Peyer's patch (tissue), 4 donors: ENCODE data around the gene ATP2B2. TPM values are rescaled to one million over a fixed set of nuclear protein-coding genes. Genes with fewer than 3 reads are reported as not detected.

Experiments used
- DNase-seq, 3 donors: peaks; one replicate each; pipeline ENCODE4 v3.0.0-alpha.2; 2017 to 2019
- H3K27ac ChIP-seq, 4 donors: fragments of 200-600 bp; sonication (generic); one replicate each; pipeline ENCODE4 v1.5.1; 2016 to 2019
- H3K27me3 ChIP-seq, 2 donors: fragments of 200-600 bp; sonication (generic); one replicate each; pipeline ENCODE4 v1.5.1; 2019
- H3K36me3 ChIP-seq, 3 donors: fragments of 200-600 bp; sonication (generic); one replicate each; pipeline ENCODE4 v1.5.1; 2016 to 2019
- H3K4me1 ChIP-seq, 4 donors: fragments of 200-600 bp; sonication (generic); one replicate each; pipeline ENCODE4 v1.5.1; 2016 to 2019
- H3K4me3 ChIP-seq, 4 donors: fragments of 200-600 bp; sonication (generic); 1 replicate in 3 of 4; 2 replicates in 1 of 4; pipeline ENCODE4 v1.5.1; 2016 to 2019; ENCODE audit warnings: mild to moderate bottlenecking in 1 of 4
- H3K9me3 ChIP-seq, 4 donors: fragments of 200-600 bp; sonication (generic); one replicate each; pipeline ENCODE4 v1.5.1; 2016 to 2019; ENCODE audit warnings: mild to moderate bottlenecking in 1 of 4
- POLR2A ChIP-seq, 2 donors: fragments of 450-650 bp; IDR thresholded peaks; one replicate each; pipeline ENCODE4 v1.5.1; 2017; ENCODE audit warnings: antibody characterized with exemption in 2 of 2, mild to moderate bottlenecking in 2 of 2, moderate library complexity in 2 of 2
- total RNA-seq, 4 donors: library from RNA; depleted of rRNA; stranded (reverse); fragments of >200 nt; gene quantifications; one replicate each; pipeline ENCODE4 v1.1.0, GENCODE V29; 2016
- TF ChIP-seq, protein P1 (sequence below), 6 experiments: fragments of 450-650 bp in 4 of 6; fragments of 200-600 bp in 2 of 6; sonication (generic) in 1 of 6; IDR thresholded peaks; one replicate each; pipeline ENCODE4 v1.5.1; 2017 to 2019; ENCODE audit warnings: antibody characterized with exemption in 6 of 6, mild to moderate bottlenecking in 3 of 6, moderate library complexity in 1 of 6

ATP2B2 gene
- total RNA-seq, 4 donors from 2014 or later, result not detected

DNA sequence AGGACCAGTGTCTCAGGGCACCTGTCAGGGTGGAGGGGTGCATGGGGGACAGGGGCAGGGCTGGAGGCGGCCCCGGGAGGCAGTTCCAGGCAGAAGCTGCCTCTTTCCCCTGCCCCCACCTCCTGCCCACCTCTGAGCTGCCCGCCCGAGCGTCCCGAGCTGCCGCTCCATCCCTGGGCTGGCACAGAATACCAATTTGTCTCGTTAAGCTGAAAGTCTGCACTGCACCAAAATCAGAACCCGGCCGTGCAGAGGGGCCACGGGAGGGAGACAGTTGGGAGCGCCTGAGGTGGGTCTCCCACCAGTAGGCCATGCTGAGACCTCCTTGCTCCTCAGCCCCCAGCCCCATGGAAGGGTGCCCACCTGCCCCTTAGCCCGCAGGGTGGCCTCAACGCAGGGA lies 1.3 kb upstream of the ATP2B2 start:
- DNase-seq, result no peak

DNA sequence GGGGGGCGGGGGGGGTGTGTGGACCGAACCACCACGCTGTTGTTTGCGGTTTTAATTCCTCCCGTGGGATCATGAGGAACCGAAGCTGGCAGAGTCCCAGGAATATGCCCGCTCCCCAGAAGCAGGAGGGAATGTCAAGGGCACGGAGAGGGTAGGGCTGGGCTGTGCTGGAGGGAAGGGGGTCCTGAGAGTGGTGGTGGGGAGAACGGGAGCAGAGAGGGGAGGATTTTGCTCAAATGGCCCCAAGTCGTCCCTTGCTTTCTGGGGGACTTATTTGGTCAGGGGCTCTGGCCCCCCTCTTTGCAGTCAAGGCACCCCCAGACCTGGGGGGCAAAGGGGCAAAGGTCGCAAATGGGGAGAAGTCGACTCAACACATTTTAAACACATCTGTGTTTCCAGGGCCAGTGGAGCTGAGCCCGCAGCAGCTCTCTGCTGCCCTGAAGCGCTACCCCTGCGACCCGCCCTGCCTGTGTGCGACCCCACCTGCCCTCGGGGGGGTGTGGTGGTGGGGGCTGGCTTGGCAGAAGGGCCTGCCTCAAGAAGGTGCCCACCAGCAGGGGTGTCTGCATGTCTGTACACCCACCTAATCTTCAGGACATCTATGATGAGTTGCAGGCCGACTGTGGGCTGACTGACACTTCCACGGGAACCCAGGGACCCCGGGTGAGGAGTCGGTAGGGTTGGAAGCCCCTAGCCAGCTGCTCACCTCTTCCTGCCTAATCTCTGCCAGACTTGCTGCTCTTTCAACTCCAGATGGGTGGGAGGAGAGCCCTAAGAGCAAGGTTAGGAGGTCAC lies 602 bp upstream of the ATP2B2 start:
- no peak for DNase-seq
- Histone ChIP-seq H3K4me1 (no peaks in the 10 kb centered on the region), H3K4me3 (peak overlapping the region in 2 of 4 donors; percentile 12 to 32), H3K27ac (no peak overlapping the region), H3K36me3 (no peaks in the 10 kb centered on the region), H3K27me3 (peaks cover 0 to 10% of the 10 kb centered on the region in 2 donors), H3K9me3 (no peaks in the 10 kb centered on the region)
- no peak for TF ChIP-seq POLR2A (IDR thresholded peaks at IDR 0.05)
- TF ChIP-seq, protein P1, sequence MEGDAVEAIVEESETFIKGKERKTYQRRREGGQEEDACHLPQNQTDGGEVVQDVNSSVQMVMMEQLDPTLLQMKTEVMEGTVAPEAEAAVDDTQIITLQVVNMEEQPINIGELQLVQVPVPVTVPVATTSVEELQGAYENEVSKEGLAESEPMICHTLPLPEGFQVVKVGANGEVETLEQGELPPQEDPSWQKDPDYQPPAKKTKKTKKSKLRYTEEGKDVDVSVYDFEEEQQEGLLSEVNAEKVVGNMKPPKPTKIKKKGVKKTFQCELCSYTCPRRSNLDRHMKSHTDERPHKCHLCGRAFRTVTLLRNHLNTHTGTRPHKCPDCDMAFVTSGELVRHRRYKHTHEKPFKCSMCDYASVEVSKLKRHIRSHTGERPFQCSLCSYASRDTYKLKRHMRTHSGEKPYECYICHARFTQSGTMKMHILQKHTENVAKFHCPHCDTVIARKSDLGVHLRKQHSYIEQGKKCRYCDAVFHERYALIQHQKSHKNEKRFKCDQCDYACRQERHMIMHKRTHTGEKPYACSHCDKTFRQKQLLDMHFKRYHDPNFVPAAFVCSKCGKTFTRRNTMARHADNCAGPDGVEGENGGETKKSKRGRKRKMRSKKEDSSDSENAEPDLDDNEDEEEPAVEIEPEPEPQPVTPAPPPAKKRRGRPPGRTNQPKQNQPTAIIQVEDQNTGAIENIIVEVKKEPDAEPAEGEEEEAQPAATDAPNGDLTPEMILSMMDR (IDR thresholded peaks at IDR 0.05), result no peak

More for the DNA sequence above, 1.3 kb upstream of the ATP2B2 start:
- no peaks in the 10 kb centered on the region for H3K36me3 ChIP-seq
- no peak overlapping the region for H3K4me3 ChIP-seq
- H3K9me3 ChIP-seq, result no peaks in the 10 kb centered on the region
- peaks cover 0 to 10% of the 10 kb centered on the region in 2 donors for H3K27me3 ChIP-seq
- TF ChIP-seq POLR2A (IDR thresholded peaks at IDR 0.05), result no peak
- TF ChIP-seq, protein P1 (IDR thresholded peaks at IDR 0.05), result no peak
- no peak overlapping the region for H3K27ac ChIP-seq
- H3K4me1 ChIP-seq, result no peaks in the 10 kb centered on the region

DNA sequence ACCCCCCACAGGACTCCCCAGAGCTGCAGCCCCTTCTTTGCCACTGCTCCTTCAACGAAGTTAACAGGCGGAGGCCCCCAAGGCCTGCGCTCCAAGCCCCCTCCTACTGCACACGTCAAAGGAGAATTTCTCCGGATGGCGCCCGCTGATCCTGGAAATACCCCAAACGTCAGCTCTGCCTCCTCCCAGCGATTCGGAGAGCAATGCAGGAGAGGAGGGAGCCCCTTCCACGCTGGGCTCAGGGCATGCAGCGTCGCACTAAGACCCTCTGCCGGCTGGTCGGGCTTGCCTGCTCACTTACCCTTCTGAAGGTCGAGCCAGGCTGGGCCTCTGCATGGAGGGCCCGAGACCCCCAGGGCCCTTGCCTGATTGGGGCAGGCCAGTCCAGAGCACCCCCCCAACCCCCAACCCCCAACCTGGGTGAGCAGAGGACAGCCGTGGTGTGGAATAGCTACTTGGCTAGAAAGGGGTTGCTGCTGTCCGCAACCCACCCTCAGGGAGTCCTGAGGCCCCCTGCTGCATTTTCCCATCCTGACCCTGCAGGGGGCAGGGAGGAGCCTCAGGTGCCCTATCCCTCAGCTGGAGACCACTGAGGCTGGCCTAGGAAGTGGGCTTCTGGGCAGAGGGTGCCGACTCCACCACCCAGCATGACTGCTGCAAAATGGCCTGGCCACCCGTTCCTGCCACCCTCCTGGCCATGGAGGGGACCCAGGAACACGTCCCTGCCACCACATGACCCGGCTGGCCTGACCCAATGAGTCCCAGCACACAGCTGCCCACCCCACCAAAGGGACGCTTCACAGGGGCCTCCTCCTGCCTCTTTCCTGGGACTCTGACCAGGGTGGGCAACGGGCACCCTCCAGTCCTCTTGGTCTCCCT lies 976 bp downstream of the ATP2B2 start:
- Histone ChIP-seq H3K27ac (no peak overlapping the region), H3K4me3 (peak overlapping the region in 2 of 4 donors; percentile 12 to 27), H3K27me3 (peaks cover 0 to 10% of the 10 kb centered on the region in 2 donors), H3K4me1 (no peaks in the 10 kb centered on the region), H3K9me3 (no peaks in the 10 kb centered on the region), H3K36me3 (no peaks in the 10 kb centered on the region)
- no peak for DNase-seq
- TF ChIP-seq, protein P1 (IDR thresholded peaks at IDR 0.05), result no peak
- no peak for TF ChIP-seq POLR2A (IDR thresholded peaks at IDR 0.05)

DNA sequence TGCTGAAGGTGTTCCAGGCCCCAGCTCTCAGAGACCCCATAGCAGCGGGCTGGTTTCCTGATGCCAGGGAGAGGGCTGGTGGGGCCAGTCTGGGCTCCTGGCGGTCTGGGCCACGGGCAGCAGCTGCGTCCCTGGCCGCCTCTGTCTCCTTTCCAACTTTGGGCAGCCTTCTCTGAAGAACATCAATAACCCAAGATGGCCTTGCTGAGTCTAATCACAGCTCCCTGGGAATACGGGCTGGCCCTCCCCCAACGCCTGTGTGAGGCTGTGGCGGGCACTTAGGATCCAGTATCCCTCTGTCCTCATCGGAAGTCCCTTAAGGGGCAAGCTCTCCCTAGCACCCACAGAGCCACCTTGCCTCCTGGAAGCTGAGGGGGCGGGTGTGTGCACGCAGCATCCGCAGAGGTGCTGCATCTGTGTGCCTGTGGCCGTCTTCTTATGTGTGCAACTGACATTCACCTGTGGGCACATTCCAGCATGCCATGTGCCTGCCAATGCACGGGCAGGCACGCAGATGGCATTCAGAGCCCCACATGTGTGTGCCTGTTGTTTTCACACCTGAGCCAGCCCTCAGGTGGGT lies 2.1 kb downstream of the ATP2B2 start:
- no peaks in the 10 kb centered on the region for H3K4me1 ChIP-seq
- H3K4me3 ChIP-seq, result no peak overlapping the region
- H3K27me3 ChIP-seq, result peaks cover 0 to 10% of the 10 kb centered on the region in 2 donors
- no peak for DNase-seq
- no peaks in the 10 kb centered on the region for H3K36me3 ChIP-seq
- H3K27ac ChIP-seq, result no peak overlapping the region
- H3K9me3 ChIP-seq, result no peaks in the 10 kb centered on the region
- TF ChIP-seq, protein P1 (IDR thresholded peaks at IDR 0.05), result no peak
- no peak for TF ChIP-seq POLR2A (IDR thresholded peaks at IDR 0.05)

DNA sequence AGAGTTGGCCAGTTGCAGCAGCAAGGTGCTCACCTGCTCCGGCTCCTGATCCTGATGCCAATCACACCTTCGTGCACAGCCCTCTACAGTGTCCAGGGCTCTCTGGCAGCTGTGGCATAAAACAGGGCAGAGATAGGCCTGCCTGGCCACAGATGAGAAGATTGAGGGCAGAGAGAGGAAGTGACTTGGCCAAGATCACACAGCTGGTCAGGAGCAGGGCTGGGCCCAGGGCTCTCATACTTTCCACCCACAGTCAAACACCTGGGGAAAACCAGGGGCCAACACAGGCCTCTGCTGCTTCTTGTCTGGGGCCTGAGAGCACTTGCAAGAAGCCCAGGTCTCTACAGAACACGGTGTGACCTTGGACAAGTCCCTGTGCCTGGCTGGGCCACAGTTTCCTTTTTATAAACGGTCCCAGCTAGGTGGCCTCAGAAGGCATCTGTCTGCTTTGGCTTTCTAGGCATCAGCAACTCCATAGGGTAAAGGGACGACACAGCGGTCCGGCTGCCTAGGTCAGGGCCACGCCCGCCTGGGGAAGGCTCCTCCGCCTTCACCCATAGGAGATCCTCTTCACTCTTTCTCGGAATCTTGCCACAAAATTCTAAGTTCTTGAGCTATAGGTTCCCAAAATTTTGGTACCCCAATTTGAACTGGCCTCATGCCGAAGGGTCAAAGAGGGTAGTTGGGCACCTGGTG lies 3.1 kb downstream of the ATP2B2 start:
- Histone ChIP-seq H3K4me1 (no peaks in the 10 kb centered on the region), H3K27me3 (peaks cover 0 to 10% of the 10 kb centered on the region in 2 donors), H3K4me3 (no peak overlapping the region), H3K27ac (no peak overlapping the region), H3K36me3 (no peaks in the 10 kb centered on the region), H3K9me3 (no peaks in the 10 kb centered on the region)
- no peak for DNase-seq
- TF ChIP-seq, protein P1 (IDR thresholded peaks at IDR 0.05), result no peak
- no peak for TF ChIP-seq POLR2A (IDR thresholded peaks at IDR 0.05)
